Breast epithelium (tissue), 3 donors: ENCODE results near the gene PROP1.
"Not testable (repeated sequence)": the region's sequence is repeated elsewhere in the genome, so short reads cannot be mapped to it uniquely, and the experiment has no call there.

Experiments
- POLR2A ChIP-seq: fragments of 450-650 bp; IDR thresholded peaks from one replicate; pipeline ENCODE4 v1.6.1; 2016; ENCODE audit warnings: antibody characterized with exemption, mild to moderate bottlenecking, moderate library complexity
- POLR2AphosphoS5 ChIP-seq, 3 donors: sonication (generic); formaldehyde crosslinking; IDR thresholded peaks; one replicate each; pipeline ENCODE4 v1.6.1; 2017; ENCODE audit warnings: antibody characterized with exemption in 3 of 3
- TF ChIP-seq, protein P1 (sequence below), 3 donors: fragments of 450-650 bp; IDR thresholded peaks; one replicate each; pipeline ENCODE4 v1.5.1; 2016 to 2017; ENCODE audit warnings: antibody characterized with exemption in 3 of 3, mild to moderate bottlenecking in 3 of 3, moderate library complexity in 3 of 3

DNA sequence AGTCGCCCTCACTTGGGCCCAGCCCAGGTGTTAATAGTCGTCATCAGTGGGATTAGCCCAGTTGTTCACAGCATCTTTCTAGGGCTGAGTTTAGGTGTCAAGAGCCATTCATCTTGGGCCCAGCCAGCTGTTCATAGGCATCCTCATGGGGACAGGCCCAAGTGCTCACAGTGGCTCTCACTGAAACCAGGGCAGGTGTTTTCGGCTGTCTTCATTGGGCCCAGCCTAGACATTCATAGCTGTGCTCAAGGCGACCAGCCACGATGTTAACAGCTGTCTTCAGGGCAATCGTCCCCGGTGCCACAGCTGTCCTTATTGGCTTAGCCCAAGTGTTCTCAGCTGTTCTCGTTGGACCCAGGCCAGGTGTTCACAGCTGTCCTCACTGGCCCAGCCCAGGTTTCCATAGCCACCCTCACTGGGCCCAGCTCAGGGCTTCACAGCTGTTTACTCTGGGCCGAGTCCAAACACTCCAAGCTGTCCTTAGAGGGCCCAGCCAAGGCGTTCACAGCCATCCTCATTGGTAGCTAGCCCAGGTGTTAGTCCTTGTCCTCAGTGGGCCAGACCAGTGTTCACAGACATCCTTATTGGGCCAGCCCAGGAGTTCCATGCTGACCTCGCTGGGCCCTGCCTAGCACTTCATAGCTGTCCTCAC lies 23.5 kb upstream of the PROP1 start:
- TF ChIP-seq, protein P1, sequence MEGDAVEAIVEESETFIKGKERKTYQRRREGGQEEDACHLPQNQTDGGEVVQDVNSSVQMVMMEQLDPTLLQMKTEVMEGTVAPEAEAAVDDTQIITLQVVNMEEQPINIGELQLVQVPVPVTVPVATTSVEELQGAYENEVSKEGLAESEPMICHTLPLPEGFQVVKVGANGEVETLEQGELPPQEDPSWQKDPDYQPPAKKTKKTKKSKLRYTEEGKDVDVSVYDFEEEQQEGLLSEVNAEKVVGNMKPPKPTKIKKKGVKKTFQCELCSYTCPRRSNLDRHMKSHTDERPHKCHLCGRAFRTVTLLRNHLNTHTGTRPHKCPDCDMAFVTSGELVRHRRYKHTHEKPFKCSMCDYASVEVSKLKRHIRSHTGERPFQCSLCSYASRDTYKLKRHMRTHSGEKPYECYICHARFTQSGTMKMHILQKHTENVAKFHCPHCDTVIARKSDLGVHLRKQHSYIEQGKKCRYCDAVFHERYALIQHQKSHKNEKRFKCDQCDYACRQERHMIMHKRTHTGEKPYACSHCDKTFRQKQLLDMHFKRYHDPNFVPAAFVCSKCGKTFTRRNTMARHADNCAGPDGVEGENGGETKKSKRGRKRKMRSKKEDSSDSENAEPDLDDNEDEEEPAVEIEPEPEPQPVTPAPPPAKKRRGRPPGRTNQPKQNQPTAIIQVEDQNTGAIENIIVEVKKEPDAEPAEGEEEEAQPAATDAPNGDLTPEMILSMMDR (IDR thresholded peaks at IDR 0.05), result not testable (repeated sequence)
- TF ChIP-seq POLR2AphosphoS5 (IDR thresholded peaks at IDR 0.05); POLR2A: not testable (repeated sequence)
